OCI-LY3 (cell line): ENCODE results near the gene UAP1L1.

Source experiments
- EZH2phosphoT487 ChIP-seq: fragments of 200-600 bp; shearing (Covaris generic); IDR thresholded peaks from 2 replicates; pipeline ENCODE4 v1.6.1; 2018; ENCODE audit warnings: antibody characterized with exemption, mixed run types, low read depth
- TF ChIP-seq, protein P1 (sequence below): fragments of 200-600, 300-600 bp; sonication (generic); IDR thresholded peaks from 2 replicates; pipeline ENCODE4 v1.5.1; 2014; ENCODE audit warnings: antibody characterized with exemption, low read length, low read depth

DNA sequence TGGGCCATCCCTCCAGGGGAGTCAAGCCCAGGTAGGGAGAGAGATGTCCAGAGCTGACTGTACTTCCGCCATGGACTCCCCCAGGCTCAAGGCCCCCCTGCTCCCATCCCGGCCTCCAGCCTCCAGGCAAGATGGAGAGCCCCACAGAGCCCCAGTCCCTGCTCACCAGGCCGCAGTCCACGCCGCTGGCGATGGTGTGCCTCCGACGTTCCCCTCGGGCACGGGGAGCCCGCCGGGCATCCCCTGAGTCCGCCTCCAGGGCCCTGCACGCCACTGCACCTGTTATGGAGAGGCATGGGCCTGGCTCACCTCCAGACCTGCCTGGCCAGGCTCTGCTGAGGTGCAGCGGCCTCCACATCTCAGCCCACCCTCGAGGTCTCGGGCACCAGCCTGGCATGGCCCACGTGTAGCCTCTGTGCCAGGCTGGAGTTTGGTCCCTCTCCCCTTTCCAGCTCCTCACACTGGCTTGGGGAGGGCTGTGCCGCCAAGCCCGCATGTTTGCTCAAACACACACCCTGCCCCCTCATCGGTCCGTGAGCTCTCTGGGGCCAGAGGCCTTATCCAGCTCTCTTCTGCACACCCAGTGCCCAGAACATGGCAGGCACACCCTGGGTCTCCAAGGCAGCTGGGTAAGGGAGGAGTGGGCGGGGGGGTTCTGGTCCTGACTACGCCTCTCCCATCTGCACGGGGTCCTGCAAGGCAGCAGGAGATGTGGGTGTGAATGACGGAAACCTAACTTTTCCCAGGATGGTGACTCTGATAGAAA is 11.0 kb upstream of the UAP1L1 start:
- TF ChIP-seq, protein P1, sequence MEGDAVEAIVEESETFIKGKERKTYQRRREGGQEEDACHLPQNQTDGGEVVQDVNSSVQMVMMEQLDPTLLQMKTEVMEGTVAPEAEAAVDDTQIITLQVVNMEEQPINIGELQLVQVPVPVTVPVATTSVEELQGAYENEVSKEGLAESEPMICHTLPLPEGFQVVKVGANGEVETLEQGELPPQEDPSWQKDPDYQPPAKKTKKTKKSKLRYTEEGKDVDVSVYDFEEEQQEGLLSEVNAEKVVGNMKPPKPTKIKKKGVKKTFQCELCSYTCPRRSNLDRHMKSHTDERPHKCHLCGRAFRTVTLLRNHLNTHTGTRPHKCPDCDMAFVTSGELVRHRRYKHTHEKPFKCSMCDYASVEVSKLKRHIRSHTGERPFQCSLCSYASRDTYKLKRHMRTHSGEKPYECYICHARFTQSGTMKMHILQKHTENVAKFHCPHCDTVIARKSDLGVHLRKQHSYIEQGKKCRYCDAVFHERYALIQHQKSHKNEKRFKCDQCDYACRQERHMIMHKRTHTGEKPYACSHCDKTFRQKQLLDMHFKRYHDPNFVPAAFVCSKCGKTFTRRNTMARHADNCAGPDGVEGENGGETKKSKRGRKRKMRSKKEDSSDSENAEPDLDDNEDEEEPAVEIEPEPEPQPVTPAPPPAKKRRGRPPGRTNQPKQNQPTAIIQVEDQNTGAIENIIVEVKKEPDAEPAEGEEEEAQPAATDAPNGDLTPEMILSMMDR, result no peak
- TF ChIP-seq EZH2phosphoT487, result no peak
